ENCODE data around the gene SLC25A26.

Gene SLC25A26

GRCh38 chr3:66336333-66336766 is 115.5 kb downstream of the SLC25A26 start:
- no peak for DNase-seq

- peak; percentile 7 for DNase-seq
These were observed 118.1 kb downstream of the SLC25A26 start for GRCh38 chr3:66338927-66339326.

GRCh38 chr3:66342717-66343356 is 122.0 kb downstream of the SLC25A26 start:
- no peak for DNase-seq

GRCh38 chr3:66344391-66344811 is 123.6 kb downstream of the SLC25A26 start:
- no peak for DNase-seq

- DNase-seq = no peak
These were observed 124.2 kb downstream of the SLC25A26 start for GRCh38 chr3:66344848-66345578.

GRCh38 chr3:66348704-66349103 is 127.9 kb downstream of the SLC25A26 start:
- no peak for DNase-seq

- no peak for DNase-seq
These were observed 129.8 kb downstream of the SLC25A26 start for GRCh38 chr3:66350601-66351000.

GRCh38 chr3:66353039-66353438 is 132.2 kb downstream of the SLC25A26 start:
- DNase-seq = no peak

GRCh38 chr3:66353530-66353929 is 132.7 kb downstream of the SLC25A26 start:
- DNase-seq = no peak

- no peak for DNase-seq
These were observed 133.2 kb downstream of the SLC25A26 start for GRCh38 chr3:66354001-66354400.

GRCh38 chr3:66355394-66355793 is 134.6 kb downstream of the SLC25A26 start:
- DNase-seq = no peak

- DNase-seq = no peak
These were observed 135.2 kb downstream of the SLC25A26 start for GRCh38 chr3:66355997-66356396.

GRCh38 chr3:66361356-66361755 is 140.6 kb downstream of the SLC25A26 start:
- no peak for DNase-seq

- no peak for DNase-seq
These were observed 141.7 kb downstream of the SLC25A26 start for GRCh38 chr3:66362541-66362941.

- no peak for DNase-seq
These were observed 142.3 kb downstream of the SLC25A26 start for GRCh38 chr3:66363148-66363547.

- no peak for DNase-seq
These were observed 144.3 kb downstream of the SLC25A26 start for GRCh38 chr3:66365080-66365479.

GRCh38 chr3:66366747-66367146 is 145.9 kb downstream of the SLC25A26 start:
- no peak for DNase-seq

GRCh38 chr3:66367979-66368378 is 147.2 kb downstream of the SLC25A26 start:
- DNase-seq = no peak

- no peak for DNase-seq
These were observed 149.4 kb downstream of the SLC25A26 start for GRCh38 chr3:66370179-66370578.

- no peak for DNase-seq
These were observed 150.6 kb downstream of the SLC25A26 start for GRCh38 chr3:66371432-66371831.

GRCh38 chr3:66372681-66373350 is 152.0 kb downstream of the SLC25A26 start:
- no peak for DNase-seq

GRCh38 chr3:66376568-66376967 is 155.8 kb downstream of the SLC25A26 start:
- DNase-seq = peak; percentile 5

- no peak for DNase-seq
These were observed 157.0 kb downstream of the SLC25A26 start for GRCh38 chr3:66377800-66378199.

- no peak for DNase-seq
These were observed 157.5 kb downstream of the SLC25A26 start for GRCh38 chr3:66378256-66378655.

Data from NCI-H226 (cell line).